Measurements from ENCODE around the gene MTIF2.
A peak's percentile ranks its signal among the peaks of the same experiment; 100 is the strongest.
"Not testable (repeated sequence)": the region's sequence is repeated elsewhere in the genome, so short reads cannot be mapped to it uniquely, and the experiment has no call there.

Gene MTIF2

DNA sequence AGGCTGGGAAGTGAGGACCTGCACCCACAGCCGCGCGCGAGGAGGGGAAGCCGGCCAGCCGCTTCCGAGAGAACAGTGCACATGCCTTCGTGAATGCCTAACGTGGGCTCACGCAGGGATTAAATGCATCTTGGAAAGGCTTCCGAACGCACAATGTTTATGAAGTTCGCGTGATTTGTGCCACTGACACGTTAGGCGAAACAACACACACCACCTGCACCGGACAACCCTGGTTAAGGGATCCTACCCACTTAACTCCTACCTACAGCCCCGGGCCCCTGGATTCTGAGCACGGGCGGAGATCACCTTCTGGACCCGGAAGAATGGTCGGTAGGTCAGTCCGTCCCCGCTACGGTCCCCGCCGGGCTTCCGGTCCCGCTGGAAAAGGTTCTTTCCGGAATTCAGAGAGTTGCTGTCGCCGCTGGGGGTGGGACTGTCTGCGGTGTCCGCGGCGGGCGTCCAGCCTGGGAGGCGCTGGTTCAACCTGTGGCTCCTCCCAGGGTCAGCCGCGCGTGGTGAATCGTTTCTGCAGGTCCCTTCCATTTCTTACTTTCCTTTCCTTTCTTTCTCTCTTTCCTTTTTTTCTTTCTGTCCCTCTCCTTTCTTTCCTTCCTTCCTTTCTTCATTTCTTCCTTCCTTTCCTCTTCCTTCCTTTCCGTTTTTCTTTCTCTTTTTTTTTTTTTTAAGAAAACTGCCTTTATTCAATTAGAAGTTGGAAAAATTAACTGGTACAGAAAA lies at the start of gene MTIF2:
Gene MTIF2 (minus strand): TSS at position 325 of the 738 bp plus-strand sequence. CDS start 5,373 bp downstream, outside the sequence.
- DNase-seq, result peak; percentile 65

GRCh38 chr2:55314985-55315384 lies 46.0 kb upstream of the MTIF2 start:
- no peak for DNase-seq

GRCh38 chr2:55311444-55311870 lies 42.4 kb upstream of the MTIF2 start:
- DNase-seq, result peak; percentile 72

DNA sequence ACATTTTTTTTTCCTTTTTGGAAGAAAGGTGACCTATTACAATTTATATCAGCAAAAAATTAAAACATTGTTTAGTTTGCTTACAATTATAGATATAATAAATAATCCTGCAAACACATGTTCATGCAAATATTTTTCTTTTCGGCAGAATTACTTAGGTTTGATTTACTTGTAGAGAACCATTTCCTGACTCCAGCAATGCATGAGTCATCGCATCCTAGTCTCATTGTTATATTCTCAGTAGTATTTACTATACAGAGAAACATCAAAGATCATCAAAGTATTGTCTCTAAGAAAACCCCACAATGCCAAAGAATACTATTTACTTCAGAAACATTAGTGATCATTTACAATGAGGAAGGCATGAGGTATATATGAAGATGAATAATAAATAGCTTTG lies 40.4 kb upstream of the MTIF2 start:
- no peak for DNase-seq

DNA sequence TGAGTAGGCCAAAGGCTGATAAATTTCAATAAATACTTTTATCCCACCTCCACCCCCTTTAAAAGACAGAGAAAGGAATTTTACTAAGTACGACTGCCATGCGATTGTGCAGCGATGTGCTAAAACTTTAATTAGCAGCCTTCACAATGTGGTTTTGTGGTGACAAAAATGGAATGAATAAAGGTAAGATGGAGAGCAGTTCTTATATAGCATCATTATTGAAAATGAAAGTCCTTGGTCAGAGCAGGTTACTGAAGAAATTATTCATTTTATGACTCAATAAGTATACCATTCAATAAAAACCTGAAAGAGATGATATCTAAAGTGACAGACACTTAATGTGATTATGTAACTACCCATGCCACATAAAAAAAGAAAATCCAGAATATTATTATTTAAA lies 33.2 kb upstream of the MTIF2 start:
- no peak for DNase-seq

DNA sequence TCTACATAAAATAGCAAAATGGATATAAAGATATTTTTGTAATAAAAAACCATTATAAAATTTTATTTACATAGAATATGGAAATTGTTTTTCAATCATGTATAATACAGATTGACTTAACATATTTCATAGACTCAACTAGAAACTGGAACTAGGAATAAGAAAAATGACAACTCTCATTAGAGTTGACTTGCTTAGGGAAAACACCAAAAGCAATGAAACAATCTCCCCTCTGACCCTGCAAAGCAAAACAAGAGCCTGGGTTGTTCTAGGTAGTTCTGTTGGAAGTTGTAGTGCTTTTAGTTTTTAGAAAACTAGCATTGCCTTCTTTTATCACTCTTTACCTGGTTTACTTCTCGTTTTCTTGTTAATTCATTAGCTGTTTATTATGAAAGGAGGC lies 32.2 kb upstream of the MTIF2 start:
- DNase-seq, result no peak

GRCh38 chr2:55296393-55296792 lies 27.4 kb upstream of the MTIF2 start:
- DNase-seq, result no peak

- no peak for DNase-seq
These were observed 14.1 kb upstream of the MTIF2 start for GRCh38 chr2:55283083-55283482.

DNA sequence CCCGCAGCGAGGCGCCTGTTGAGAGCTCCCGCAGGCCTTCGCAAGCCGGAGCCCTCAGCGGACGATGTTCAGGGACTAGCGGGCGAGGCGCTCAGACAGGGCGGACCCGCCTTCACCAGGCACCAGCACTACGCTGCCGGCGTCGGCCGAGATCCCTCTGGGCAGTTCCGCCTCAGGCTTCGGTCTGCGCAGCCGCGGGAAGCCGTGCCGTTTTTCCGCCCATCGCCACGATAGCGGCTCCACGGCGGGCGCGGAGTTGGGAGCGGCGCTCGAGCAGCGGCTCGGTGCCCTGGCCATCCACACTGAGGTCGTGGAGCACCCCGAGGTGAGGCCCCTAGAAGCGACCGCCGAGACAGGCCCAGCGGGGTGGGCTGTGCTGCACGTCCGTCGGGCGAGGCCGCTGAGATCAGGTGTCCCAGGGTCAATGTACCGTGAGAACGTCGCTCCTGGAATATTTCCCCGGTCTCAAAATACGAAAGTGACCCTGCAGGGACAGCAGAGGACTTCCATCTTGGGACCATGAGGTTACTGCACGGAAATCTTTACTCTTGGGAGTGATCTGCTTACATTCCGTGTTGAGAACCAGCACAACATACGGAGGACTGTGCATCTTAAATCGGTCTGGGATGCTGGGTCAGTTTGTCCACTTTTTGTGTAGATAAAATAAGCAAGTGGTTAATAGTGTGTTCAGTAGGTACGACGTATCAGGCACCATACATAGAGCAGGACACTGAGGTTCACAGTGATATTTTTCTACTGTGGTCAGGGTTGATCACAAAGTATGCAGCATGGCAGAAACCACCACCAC lies 13.3 kb upstream of the MTIF2 start:
- peak; percentile 67 for DNase-seq

GRCh38 chr2:55280851-55281546 lies 12.0 kb upstream of the MTIF2 start:
- not testable (repeated sequence) for DNase-seq

GRCh38 chr2:55279859-55280424 lies 10.9 kb upstream of the MTIF2 start:
- DNase-seq, result not testable (repeated sequence)

DNA sequence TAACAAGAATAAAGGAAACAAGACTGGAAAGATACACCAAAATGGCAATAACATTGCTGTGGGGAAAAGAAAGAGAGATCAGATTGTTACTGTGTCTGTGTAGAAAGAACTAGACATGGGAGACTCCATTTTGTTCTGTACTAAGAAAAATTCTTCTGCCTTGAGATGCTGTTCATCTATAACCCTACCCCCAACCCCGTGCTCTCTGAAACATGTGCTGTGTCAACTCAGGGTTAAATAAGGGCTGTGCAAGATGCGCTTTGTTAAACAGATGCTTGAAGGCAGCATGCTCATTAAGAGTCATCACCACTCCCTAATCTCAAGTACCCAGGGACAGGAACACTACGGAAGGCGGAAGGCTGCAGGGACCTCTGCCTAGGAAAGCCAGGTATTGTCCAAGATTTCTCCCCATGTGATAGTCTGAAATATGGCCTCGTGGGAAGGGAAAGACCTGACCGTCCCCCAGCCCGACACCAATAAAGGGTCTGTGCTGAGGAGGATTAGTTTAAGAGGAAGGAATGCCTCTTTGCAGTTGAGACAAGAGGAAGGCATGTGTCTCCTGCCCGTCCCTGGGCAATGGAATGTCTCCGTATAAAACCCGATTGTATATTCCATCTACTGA lies 10.3 kb upstream of the MTIF2 start:
- not testable (repeated sequence) for DNase-seq

DNA sequence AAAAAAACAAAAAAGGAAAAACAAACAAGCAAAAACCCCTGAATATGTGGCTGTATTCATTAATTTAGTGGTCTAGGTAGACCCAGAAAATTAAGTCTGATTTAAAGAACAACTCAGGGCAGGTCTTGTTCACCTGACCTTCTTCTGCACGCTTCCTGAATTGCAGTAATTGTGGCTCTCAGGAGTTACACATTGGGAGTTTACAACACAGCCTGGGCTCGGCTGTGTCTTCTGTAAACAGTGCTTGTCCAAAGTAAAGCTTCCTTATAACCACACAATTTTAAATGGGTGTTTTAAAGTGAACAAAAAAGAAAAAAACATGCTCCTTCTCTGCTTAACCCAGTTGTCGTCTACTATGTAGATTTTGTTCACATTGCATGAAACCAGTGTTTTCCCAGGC lies 8.3 kb upstream of the MTIF2 start:
- no peak for DNase-seq

- DNase-seq, result not testable (repeated sequence)
These were observed 5.3 kb upstream of the MTIF2 start for GRCh38 chr2:55274346-55274745.

GRCh38 chr2:55269645-55269990 lies 587 bp upstream of the MTIF2 start:
- no peak for DNase-seq

GRCh38 chr2:55268288-55268906 lies 634 bp downstream of the MTIF2 start:
- no peak for DNase-seq

DNA sequence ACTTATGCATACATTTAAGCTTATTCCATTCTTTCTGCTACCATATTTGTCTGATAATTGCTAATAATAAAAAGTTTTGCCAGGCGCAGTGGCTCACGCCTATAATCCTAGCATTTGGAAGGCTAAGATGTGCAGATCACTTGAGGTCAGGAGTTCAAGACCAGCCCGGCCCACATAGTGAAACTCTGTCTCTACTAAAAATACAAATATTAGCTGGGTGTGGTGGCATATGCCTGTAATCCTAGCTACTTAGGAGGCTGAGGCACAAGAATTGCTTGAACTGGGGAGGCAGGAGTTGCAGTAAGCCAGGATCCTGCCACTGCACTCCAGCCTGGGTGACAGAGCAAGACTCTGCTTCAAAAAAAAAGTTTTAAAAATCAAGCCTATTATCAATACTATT lies 9.4 kb downstream of the MTIF2 start:
- not testable (repeated sequence) for DNase-seq

- no peak for DNase-seq
These were observed 16.2 kb downstream of the MTIF2 start for GRCh38 chr2:55252832-55253231.

GRCh38 chr2:55247025-55247424 lies 22.0 kb downstream of the MTIF2 start:
- no peak for DNase-seq

GRCh38 chr2:55245411-55245810 lies 23.6 kb downstream of the MTIF2 start:
- no peak for DNase-seq

- no peak for DNase-seq
These were observed 26.4 kb downstream of the MTIF2 start for GRCh38 chr2:55242617-55243016.

- not testable (repeated sequence) for DNase-seq
These were observed 27.4 kb downstream of the MTIF2 start for GRCh38 chr2:55241582-55241981.

Data from SIG-M5 (cell line).